ENCODE measurements around the gene ATP8A2. TPM values are rescaled to one million over a fixed set of nuclear protein-coding genes. Genes with fewer than 3 reads are reported as not detected.
A peak's percentile ranks its signal among the peaks of the same experiment; 100 is the strongest.

The ATP8A2 gene
- polyA plus RNA-seq, 6 donors from 2014 or later = 0.03 TPM; not detected in 5

GRCh38 chr13:25910243-25910642 is 538.5 kb downstream of the ATP8A2 start:
- H3K4me1 Mint-ChIP-seq = peaks cover 0 to 1% (median 0%) of the 10 kb centered on the region in 3 donors
- DNase-seq = no peak

GRCh38 chr13:25910991-25911419 is 539.2 kb downstream of the ATP8A2 start:
- ATAC-seq (ENCODE audit: low read depth in 2 of 2) (no peak), DNase-seq (no peak)
- Mint-ChIP-seq H3K4me3 (no peak overlapping the region), H3K36me3 (no peaks in the 10 kb centered on the region), H3K27me3 (peaks cover 5 to 16% (median 14%) of the 10 kb centered on the region in 3 donors), H3K4me1 (peaks cover 0 to 1% (median 0%) of the 10 kb centered on the region in 3 donors), H3K27ac (no peak overlapping the region), H3K9me3 (peaks cover 0 to 3% (median 0%) of the 10 kb centered on the region in 7 donors)

More at GRCh38 chr13:25910243-25910642, 538.5 kb downstream of the ATP8A2 start:
- no peaks in the 10 kb centered on the region for H3K36me3 Mint-ChIP-seq
- H3K27ac Mint-ChIP-seq = no peak overlapping the region
- peaks cover 0 to 3% (median 0%) of the 10 kb centered on the region in 7 donors for H3K9me3 Mint-ChIP-seq
- ATAC-seq (ENCODE audit: low read depth in 2 of 2) = no peak
- no peak overlapping the region for H3K4me3 Mint-ChIP-seq
- peaks cover 5 to 16% (median 14%) of the 10 kb centered on the region in 3 donors for H3K27me3 Mint-ChIP-seq

GRCh38 chr13:25912961-25913360 is 541.2 kb downstream of the ATP8A2 start:
- no peak overlapping the region for H3K4me3 Mint-ChIP-seq
- DNase-seq (no peak), ATAC-seq (ENCODE audit: low read depth in 2 of 2) (no peak)
- no peaks in the 10 kb centered on the region for H3K4me1 Mint-ChIP-seq
- peaks cover 9 to 25% (median 16%) of the 10 kb centered on the region in 3 donors for H3K27me3 Mint-ChIP-seq
- H3K9me3 Mint-ChIP-seq = peaks cover 0 to 3% (median 0%) of the 10 kb centered on the region in 7 donors
- H3K27ac Mint-ChIP-seq = no peak overlapping the region
- H3K36me3 Mint-ChIP-seq = no peaks in the 10 kb centered on the region

GRCh38 chr13:25915840-25916518 is 544.2 kb downstream of the ATP8A2 start:
- Mint-ChIP-seq H3K4me1 (no peaks in the 10 kb centered on the region), H3K27ac (no peak overlapping the region), H3K4me3 (no peak overlapping the region)

GRCh38 chr13:25920277-25920676 is 548.5 kb downstream of the ATP8A2 start:
- DNase-seq (no peak), ATAC-seq (ENCODE audit: low read depth in 2 of 2) (no peak)
- peaks cover 13 to 19% (median 17%) of the 10 kb centered on the region in 3 donors for H3K27me3 Mint-ChIP-seq
- H3K4me3 Mint-ChIP-seq = no peak overlapping the region
- peaks cover 0 to 3% (median 0%) of the 10 kb centered on the region in 7 donors for H3K9me3 Mint-ChIP-seq
- no peaks in the 10 kb centered on the region for H3K36me3 Mint-ChIP-seq
- H3K4me1 Mint-ChIP-seq = no peaks in the 10 kb centered on the region
- H3K27ac Mint-ChIP-seq = no peak overlapping the region

More at GRCh38 chr13:25915840-25916518, 544.2 kb downstream of the ATP8A2 start:
- no peak for ATAC-seq (ENCODE audit: low read depth in 2 of 2)
- Mint-ChIP-seq H3K27me3 (peaks cover 15 to 33% (median 24%) of the 10 kb centered on the region in 3 donors), H3K36me3 (no peaks in the 10 kb centered on the region), H3K9me3 (peaks cover 0 to 3% (median 0%) of the 10 kb centered on the region in 7 donors)
- DNase-seq = no peak

GRCh38 chr13:25920931-25921330 is 549.2 kb downstream of the ATP8A2 start:
- H3K36me3 Mint-ChIP-seq = no peaks in the 10 kb centered on the region
- no peak overlapping the region for H3K27ac Mint-ChIP-seq
- no peak for ATAC-seq (ENCODE audit: low read depth in 2 of 2)
- H3K9me3 Mint-ChIP-seq = peaks cover 0 to 3% (median 0%) of the 10 kb centered on the region in 7 donors
- H3K27me3 Mint-ChIP-seq = peaks cover 13 to 20% (median 17%) of the 10 kb centered on the region in 3 donors
- no peak overlapping the region for H3K4me3 Mint-ChIP-seq
- DNase-seq = no peak
- no peaks in the 10 kb centered on the region for H3K4me1 Mint-ChIP-seq

- Mint-ChIP-seq H3K4me1 (no peaks in the 10 kb centered on the region), H3K9me3 (peaks cover 0 to 5% (median 0%) of the 10 kb centered on the region in 7 donors), H3K36me3 (no peaks in the 10 kb centered on the region), H3K4me3 (no peak overlapping the region), H3K27me3 (peaks cover 9 to 26% (median 15%) of the 10 kb centered on the region in 3 donors), H3K27ac (peak overlapping the region in 1 of 6 donors; percentile 22)
- no peak for DNase-seq
- no peak for ATAC-seq (ENCODE audit: low read depth in 2 of 2)
These were observed 550.6 kb downstream of the ATP8A2 start for GRCh38 chr13:25922376-25922775.

GRCh38 chr13:25923217-25924085 is 551.7 kb downstream of the ATP8A2 start:
- ATAC-seq (ENCODE audit: low read depth in 2 of 2) (no peak), DNase-seq (no peak)
- peaks cover 0 to 5% (median 0%) of the 10 kb centered on the region in 7 donors for H3K9me3 Mint-ChIP-seq
- peaks cover 9 to 26% (median 11%) of the 10 kb centered on the region in 3 donors for H3K27me3 Mint-ChIP-seq
- H3K36me3 Mint-ChIP-seq = no peaks in the 10 kb centered on the region
- H3K4me3 Mint-ChIP-seq = no peak overlapping the region
- peak overlapping the region in 1 of 6 donors; percentile 34 for H3K27ac Mint-ChIP-seq
- no peaks in the 10 kb centered on the region for H3K4me1 Mint-ChIP-seq

GRCh38 chr13:25927363-25927762 is 555.6 kb downstream of the ATP8A2 start:
- Mint-ChIP-seq H3K4me1 (peaks cover 0 to 4% (median 3%) of the 10 kb centered on the region in 3 donors), H3K9me3 (peaks cover 0 to 5% (median 0%) of the 10 kb centered on the region in 7 donors), H3K36me3 (no peaks in the 10 kb centered on the region), H3K27ac (no peak overlapping the region), H3K4me3 (no peak overlapping the region), H3K27me3 (peaks cover 4 to 35% (median 16%) of the 10 kb centered on the region in 3 donors)
- ATAC-seq (ENCODE audit: low read depth in 2 of 2) (no peak), DNase-seq (no peak)

GRCh38 chr13:25927932-25928331 is 556.2 kb downstream of the ATP8A2 start:
- Mint-ChIP-seq H3K27me3 (peaks cover 4 to 35% (median 16%) of the 10 kb centered on the region in 3 donors), H3K9me3 (peaks cover 0 to 5% (median 0%) of the 10 kb centered on the region in 7 donors), H3K4me3 (no peak overlapping the region), H3K36me3 (no peaks in the 10 kb centered on the region), H3K4me1 (peaks cover 0 to 4% (median 3%) of the 10 kb centered on the region in 3 donors), H3K27ac (no peak overlapping the region)
- DNase-seq (no peak), ATAC-seq (ENCODE audit: low read depth in 2 of 2) (no peak)

GRCh38 chr13:25928941-25929505 is 557.2 kb downstream of the ATP8A2 start:
- Mint-ChIP-seq H3K36me3 (no peaks in the 10 kb centered on the region), H3K27ac (peak overlapping the region in 1 of 6 donors; percentile 62), H3K4me1 (peaks cover 0 to 4% (median 3%) of the 10 kb centered on the region in 3 donors), H3K4me3 (no peak overlapping the region), H3K9me3 (peaks cover 0 to 5% (median 0%) of the 10 kb centered on the region in 7 donors), H3K27me3 (peaks cover 4 to 35% (median 16%) of the 10 kb centered on the region in 3 donors)
- DNase-seq = no peak
- ATAC-seq (ENCODE audit: low read depth in 2 of 2) = no peak

GRCh38 chr13:25929816-25930215 is 558.0 kb downstream of the ATP8A2 start:
- peak overlapping the region in 1 of 6 donors; percentile 73 for H3K27ac Mint-ChIP-seq
- peaks cover 0 to 4% (median 3%) of the 10 kb centered on the region in 3 donors for H3K4me1 Mint-ChIP-seq
- peaks cover 0 to 4% (median 0%) of the 10 kb centered on the region in 7 donors for H3K9me3 Mint-ChIP-seq
- DNase-seq = no peak
- H3K27me3 Mint-ChIP-seq = peaks cover 0 to 30% (median 16%) of the 10 kb centered on the region in 3 donors
- peak overlapping the region in 1 of 8 donors; percentile 9 for H3K4me3 Mint-ChIP-seq
- no peaks in the 10 kb centered on the region for H3K36me3 Mint-ChIP-seq
- no peak for ATAC-seq (ENCODE audit: low read depth in 2 of 2)

- DNase-seq (no peak), ATAC-seq (ENCODE audit: low read depth in 2 of 2) (no peak)
- Mint-ChIP-seq H3K4me1 (peaks cover 0 to 4% (median 3%) of the 10 kb centered on the region in 3 donors), H3K27ac (no peak overlapping the region), H3K27me3 (peaks cover 5 to 27% (median 16%) of the 10 kb centered on the region in 3 donors), H3K36me3 (no peaks in the 10 kb centered on the region), H3K9me3 (peaks cover 0 to 4% (median 0%) of the 10 kb centered on the region in 7 donors), H3K4me3 (no peak overlapping the region)
These were observed 558.9 kb downstream of the ATP8A2 start for GRCh38 chr13:25930653-25931052.

Data from naive B cell (primary cell).